ENCODE results near the gene MBIP. TPM values are rescaled to one million over a fixed set of nuclear protein-coding genes. Genes with fewer than 3 reads are reported as not detected.
A peak's percentile ranks its signal among the peaks of the same experiment; 100 is the strongest.
"Not testable (repeated sequence)": the region's sequence is repeated elsewhere in the genome, so short reads cannot be mapped to it uniquely, and the experiment has no call there.

The MBIP gene
- total RNA-seq, 1 donor from 2014 or later: 111 TPM

DNA sequence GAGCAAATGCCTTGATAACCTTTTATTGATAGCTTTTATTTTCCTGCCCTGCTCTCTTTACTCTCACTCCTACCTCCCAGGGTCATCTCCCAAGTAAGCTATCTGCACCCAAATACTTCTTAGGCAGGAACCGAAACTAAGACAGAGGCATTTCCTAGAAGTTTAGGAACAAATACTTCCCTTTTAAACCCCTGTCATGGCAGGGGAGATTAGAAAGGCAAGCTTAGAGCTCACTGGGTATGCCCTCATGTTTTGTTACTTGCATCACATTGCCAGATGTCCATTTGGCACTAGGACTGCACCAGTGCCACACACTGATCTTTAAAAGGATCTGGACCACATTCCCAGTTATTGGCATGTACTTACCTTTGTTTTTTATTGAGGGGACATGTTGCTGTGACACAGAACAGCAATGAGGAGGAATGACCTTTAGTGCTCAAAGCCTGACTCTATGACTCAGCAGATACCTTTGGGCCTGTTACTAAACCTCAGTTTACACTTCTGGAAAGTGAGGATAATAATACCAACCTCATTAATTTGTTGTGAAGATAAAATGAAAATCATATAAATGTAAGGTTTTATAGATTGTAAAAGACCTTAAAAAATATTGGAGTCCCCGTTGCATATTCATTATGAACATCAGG lies 40.9 kb upstream of the MBIP start:
- Histone ChIP-seq H3K36me3 (no peaks in the 10 kb centered on the region), H3K4me1 (no peaks in the 10 kb centered on the region), H3K4me3 (no peak overlapping the region), H3K27me3 (ENCODE audit: low read depth) (no peaks in the 10 kb centered on the region), H3K27ac (no peak overlapping the region), H3K9me3 (peaks cover 9% of the 10 kb centered on the region)
- TF ChIP-seq, protein P1, sequence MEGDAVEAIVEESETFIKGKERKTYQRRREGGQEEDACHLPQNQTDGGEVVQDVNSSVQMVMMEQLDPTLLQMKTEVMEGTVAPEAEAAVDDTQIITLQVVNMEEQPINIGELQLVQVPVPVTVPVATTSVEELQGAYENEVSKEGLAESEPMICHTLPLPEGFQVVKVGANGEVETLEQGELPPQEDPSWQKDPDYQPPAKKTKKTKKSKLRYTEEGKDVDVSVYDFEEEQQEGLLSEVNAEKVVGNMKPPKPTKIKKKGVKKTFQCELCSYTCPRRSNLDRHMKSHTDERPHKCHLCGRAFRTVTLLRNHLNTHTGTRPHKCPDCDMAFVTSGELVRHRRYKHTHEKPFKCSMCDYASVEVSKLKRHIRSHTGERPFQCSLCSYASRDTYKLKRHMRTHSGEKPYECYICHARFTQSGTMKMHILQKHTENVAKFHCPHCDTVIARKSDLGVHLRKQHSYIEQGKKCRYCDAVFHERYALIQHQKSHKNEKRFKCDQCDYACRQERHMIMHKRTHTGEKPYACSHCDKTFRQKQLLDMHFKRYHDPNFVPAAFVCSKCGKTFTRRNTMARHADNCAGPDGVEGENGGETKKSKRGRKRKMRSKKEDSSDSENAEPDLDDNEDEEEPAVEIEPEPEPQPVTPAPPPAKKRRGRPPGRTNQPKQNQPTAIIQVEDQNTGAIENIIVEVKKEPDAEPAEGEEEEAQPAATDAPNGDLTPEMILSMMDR (IDR thresholded peaks at IDR 0.05): no peak
- ATAC-seq (peak; percentile 59 to 86), DNase-seq (no peak)
- intact Hi-C loops (cut with DNase I): no loop called here

DNA sequence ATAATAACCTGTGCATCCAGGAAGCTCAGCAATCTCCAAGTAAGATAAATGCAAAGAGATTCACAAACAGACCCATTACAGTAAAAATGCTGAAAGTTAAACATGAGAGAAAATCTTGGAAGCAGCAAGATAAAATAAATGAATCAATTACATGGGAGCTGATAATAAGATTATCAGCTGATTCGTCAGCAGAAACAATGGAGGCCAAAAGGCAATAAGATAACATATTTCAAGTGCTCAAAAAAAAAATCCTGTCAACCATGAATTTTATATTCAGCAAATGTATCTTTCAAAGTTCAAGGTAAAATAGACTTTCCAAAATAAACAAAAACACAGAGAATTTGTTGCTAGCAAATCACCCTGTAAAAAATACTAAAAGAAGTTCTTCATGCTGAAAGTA lies 36.4 kb upstream of the MBIP start:
- Histone ChIP-seq H3K27me3 (ENCODE audit: low read depth) (no peaks in the 10 kb centered on the region), H3K4me1 (no peaks in the 10 kb centered on the region), H3K27ac (no peak overlapping the region), H3K4me3 (no peak overlapping the region), H3K36me3 (no peaks in the 10 kb centered on the region), H3K9me3 (peaks cover 12% of the 10 kb centered on the region)
- ATAC-seq (no peak), DNase-seq (no peak)
- TF ChIP-seq, protein P1 (IDR thresholded peaks at IDR 0.05): no peak
- intact Hi-C loops (cut with DNase I): no loop called here

DNA sequence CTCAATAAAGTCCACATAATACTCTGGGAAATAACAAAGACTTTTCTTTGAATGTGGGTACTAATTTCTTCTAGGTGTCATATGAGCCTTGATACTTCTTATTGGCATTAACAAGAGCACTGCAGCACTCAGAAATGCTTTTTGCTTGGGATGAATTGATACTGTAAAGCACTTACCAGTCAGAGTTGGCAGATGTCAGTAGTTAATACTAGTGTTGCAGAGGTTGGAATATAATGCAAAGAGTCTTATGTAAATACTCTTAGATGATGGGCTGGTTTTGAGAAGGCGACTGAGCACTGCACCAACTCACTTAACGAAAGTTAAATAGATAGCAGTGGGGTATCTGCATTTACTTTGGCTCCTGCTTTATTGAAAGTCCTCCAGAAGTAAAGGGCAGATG lies 25.6 kb upstream of the MBIP start:
- no peak for ATAC-seq

DNA sequence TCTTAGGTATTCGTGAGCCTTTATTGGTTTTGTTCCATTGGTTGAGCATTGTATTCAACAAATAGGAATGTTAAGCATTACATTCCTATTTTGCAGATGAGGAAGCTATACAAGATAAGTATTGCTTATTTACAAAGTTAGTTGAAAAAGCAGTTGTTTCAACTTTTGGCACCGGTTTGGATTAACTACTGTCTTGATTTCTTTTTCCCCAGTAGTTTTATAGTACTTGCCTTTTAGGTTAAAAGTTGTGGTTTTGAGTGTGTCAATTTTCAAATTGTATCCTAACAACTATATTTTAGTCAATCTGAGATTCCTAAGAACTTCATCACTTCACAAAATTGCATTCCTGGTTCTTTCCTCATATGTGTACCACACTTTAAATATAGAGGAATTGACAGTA lies 23.8 kb upstream of the MBIP start:
- H3K27ac ChIP-seq: no peak overlapping the region
- no peaks in the 10 kb centered on the region for H3K9me3 ChIP-seq
- ATAC-seq: no peak
- H3K27me3 ChIP-seq (ENCODE audit: low read depth): no peaks in the 10 kb centered on the region
- no peaks in the 10 kb centered on the region for H3K36me3 ChIP-seq
- H3K4me1 ChIP-seq: no peaks in the 10 kb centered on the region
- DNase-seq: no peak
- H3K4me3 ChIP-seq: no peak overlapping the region
- intact Hi-C loops (cut with DNase I): no loop called here
- TF ChIP-seq, protein P1 (IDR thresholded peaks at IDR 0.05): no peak

More for the DNA sequence above, 25.6 kb upstream of the MBIP start:
- intact Hi-C loops (cut with DNase I): no loop called here
- no peak overlapping the region for H3K4me3 ChIP-seq
- TF ChIP-seq, protein P1 (IDR thresholded peaks at IDR 0.05): no peak
- no peaks in the 10 kb centered on the region for H3K27me3 ChIP-seq (ENCODE audit: low read depth)
- no peaks in the 10 kb centered on the region for H3K4me1 ChIP-seq
- H3K27ac ChIP-seq: no peak overlapping the region
- no peaks in the 10 kb centered on the region for H3K36me3 ChIP-seq
- no peak for DNase-seq
- no peaks in the 10 kb centered on the region for H3K9me3 ChIP-seq

DNA sequence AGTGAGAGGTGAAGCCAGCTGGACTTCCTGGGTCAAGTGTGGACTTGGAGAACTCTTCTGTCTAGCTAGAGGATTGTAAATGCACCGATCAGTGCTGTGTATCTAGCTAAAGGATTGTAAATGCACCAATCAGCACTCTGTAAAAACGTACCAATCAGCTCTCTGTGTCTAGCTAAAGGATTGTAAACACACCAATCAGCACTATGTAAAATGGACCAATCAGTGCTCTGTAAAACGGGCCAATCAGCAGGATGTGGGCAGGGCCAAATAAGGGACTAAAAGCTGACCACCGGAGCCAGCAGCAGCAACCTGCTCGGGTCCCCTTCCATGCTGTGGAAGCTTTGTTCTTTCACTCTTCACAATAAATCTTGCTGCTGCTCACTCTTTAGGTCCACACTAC lies 21.4 kb upstream of the MBIP start:
- DNase-seq; H3K27me3 ChIP-seq (ENCODE audit: low read depth); H3K27ac ChIP-seq; H3K4me1 ChIP-seq; H3K36me3 ChIP-seq; H3K9me3 ChIP-seq; intact Hi-C loops (cut with DNase I); ATAC-seq; H3K4me3 ChIP-seq: not testable (repeated sequence)

DNA sequence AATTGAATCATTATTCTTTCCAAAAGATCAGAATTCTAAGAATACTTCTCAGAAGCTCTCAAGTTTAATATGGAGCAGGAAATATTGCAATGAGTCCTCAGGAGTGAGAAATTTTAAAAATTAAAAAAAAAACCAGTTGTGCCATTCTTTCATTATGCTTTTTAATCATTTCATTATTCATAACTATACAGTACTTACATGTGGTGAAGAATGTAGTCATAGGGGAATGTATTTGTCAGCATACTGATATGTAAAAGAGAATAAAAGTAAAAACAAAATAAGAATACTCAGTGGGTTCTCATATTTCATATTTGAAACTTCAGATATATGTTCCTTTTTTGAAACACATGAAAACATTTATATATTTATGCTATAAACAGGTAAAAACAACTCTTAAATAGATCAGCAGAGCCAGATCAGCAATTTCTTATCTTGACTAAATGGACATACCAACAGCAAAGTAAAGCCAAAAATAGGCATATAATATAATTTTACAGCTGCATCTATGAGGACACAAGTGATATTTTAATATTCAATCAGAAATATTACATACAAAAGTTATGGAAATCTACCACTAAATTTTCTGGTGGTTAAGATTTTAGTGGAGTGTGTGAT lies 19.9 kb upstream of the MBIP start:
- no peaks in the 10 kb centered on the region for H3K4me1 ChIP-seq
- no peak overlapping the region for H3K27ac ChIP-seq
- TF ChIP-seq, protein P1 (IDR thresholded peaks at IDR 0.05): no peak
- intact Hi-C loops (cut with DNase I): no loop called here
- H3K27me3 ChIP-seq (ENCODE audit: low read depth): no peaks in the 10 kb centered on the region
- DNase-seq (no peak), ATAC-seq (no peak)
- H3K36me3 ChIP-seq: no peaks in the 10 kb centered on the region
- no peaks in the 10 kb centered on the region for H3K9me3 ChIP-seq
- no peak overlapping the region for H3K4me3 ChIP-seq
